Keratinocyte (primary cell): ENCODE measurements around the gene LYRM7. TPM values are rescaled to one million over a fixed set of nuclear protein-coding genes. Genes with fewer than 3 reads are reported as not detected.

ENCODE experiments used
- DNase-seq: peaks from one replicate; pipeline ENCODE4 v3.0.0-alpha.2; 2011; ENCODE audit warnings: low read depth, missing footprints, low spot score
- FAIRE-seq: peaks from 2 replicates; lab custom pipeline; 2011; peaks lifted over from hg19 to GRCh38; lab: Jason Lieb, UNC
- H2AFZ ChIP-seq: 2 replicates; pipeline ENCODE4 v1.6.0; 2012; ENCODE audit warnings: low read length, control low read depth, inconsistent platforms; ENCODE audit not compliant: control insufficient read depth
- H3K27ac ChIP-seq: 2 replicates; pipeline ENCODE4 v1.5.1; 2011; ENCODE audit warnings: low read length; ENCODE audit not compliant: control insufficient read depth, insufficient read depth
- H3K27me3 ChIP-seq: 3 replicates; pipeline ENCODE4 v1.6.0; 2011; ENCODE audit warnings: low read length; ENCODE audit not compliant: control insufficient read depth, insufficient read depth; ENCODE audit errors: extremely low read depth
- H3K36me3 ChIP-seq, 2 experiments: 2 replicates in 1 of 2; 3 replicates in 1 of 2; pipeline ENCODE4 v1.5.1; 2011; ENCODE audit warnings: low read length in 2 of 2, mild to moderate bottlenecking in 1 of 2; ENCODE audit not compliant: control insufficient read depth in 2 of 2, insufficient read depth in 2 of 2; ENCODE audit errors: extremely low read depth in 1 of 2
- H3K4me1 ChIP-seq: 3 replicates; pipeline ENCODE4 v1.5.1; 2011; ENCODE audit warnings: low read length; ENCODE audit not compliant: control insufficient read depth, insufficient read depth; ENCODE audit errors: extremely low read depth
- H3K4me2 ChIP-seq: 3 replicates; pipeline ENCODE4 v1.6.0; 2011; ENCODE audit warnings: low read depth, low read length; ENCODE audit not compliant: control insufficient read depth, insufficient read depth; ENCODE audit errors: extremely low read depth
- H3K4me3 ChIP-seq, 3 experiments: fragments of 200-600 bp in 1 of 3; sonication (generic) in 1 of 3; 2 replicates in 2 of 3; 3 replicates in 1 of 3; pipeline ENCODE4 v1.5.1; 2011 to 2016; ENCODE audit warnings: low read length in 3 of 3, mild to moderate bottlenecking in 3 of 3, control low read depth in 2 of 3, inconsistent platforms in 1 of 3, low read depth in 1 of 3, mixed read lengths in 1 of 3, mixed run types in 1 of 3, moderate library complexity in 1 of 3; ENCODE audit not compliant: control insufficient read depth in 2 of 3, insufficient read depth in 2 of 3; ENCODE audit errors: extremely low read depth in 1 of 3
- H3K79me2 ChIP-seq: 2 replicates; pipeline ENCODE4 v1.6.0; 2012; ENCODE audit warnings: low read length; ENCODE audit not compliant: control insufficient read depth, insufficient read depth
- H3K9ac ChIP-seq: 3 replicates; pipeline ENCODE4 v1.6.0; 2011; ENCODE audit warnings: low read length; ENCODE audit not compliant: control insufficient read depth, insufficient read depth; ENCODE audit errors: extremely low read depth
- H3K9me1 ChIP-seq: 3 replicates; pipeline ENCODE4 v1.6.0; 2011; ENCODE audit warnings: low read length; ENCODE audit not compliant: control insufficient read depth, insufficient read depth; ENCODE audit errors: extremely low read depth
- H3K9me3 ChIP-seq: 2 replicates; pipeline ENCODE4 v1.5.1; 2012; ENCODE audit warnings: low read depth, low read length; ENCODE audit not compliant: control insufficient read depth
- H4K20me1 ChIP-seq: 3 replicates; pipeline ENCODE4 v1.6.0; 2011; ENCODE audit warnings: low read length; ENCODE audit not compliant: control insufficient read depth, insufficient read depth; ENCODE audit errors: extremely low read depth
- EZH2 ChIP-seq: IDR thresholded peaks from one replicate; pipeline ENCODE4 v1.6.1; 2012; ENCODE audit warnings: inconsistent platforms, mild to moderate bottlenecking, low read length, moderate library complexity
- dilution Hi-C: fragments of 300-500 bp; cut with MboI; formaldehyde crosslinking; loops from one replicate; pipeline ENCODE4 v1.7.0; 2020; ENCODE audit warnings: low sequenced_read_pairs; ENCODE audit not compliant: extremely low pct_ligation_motif_present
- polyA plus RNA-seq, 5 experiments: library from polyadenylated mRNA; depleted of rRNA in 3 of 5; stranded (reverse) in 3 of 5; stranded (forward) in 1 of 5; unstranded in 1 of 5; fragments of >200 nt; gene quantifications; 1 replicate in 1 of 5; 2 replicates in 3 of 5; 3 replicates in 1 of 5; pipeline versions ENCODE4 v1.2.1 to v1.2.3, GENCODE V29; 2011 to 2012; ENCODE audit warnings: missing spikeins in 2 of 5, low read depth in 1 of 5, low replicate concordance in 1 of 5
- TF ChIP-seq, protein P1 (sequence below), 3 experiments: IDR thresholded peaks in 1 of 3; conservative IDR thresholded peaks in 1 of 3; optimal IDR thresholded peaks in 1 of 3; 2 replicates in 2 of 3; 3 replicates in 1 of 3; pipeline versions ENCODE3 to v1.5.1; 2011; ENCODE audit warnings: low read length in 3 of 3, mild to moderate bottlenecking in 3 of 3, moderate library complexity in 2 of 3, control low read depth in 1 of 3, inconsistent platforms in 1 of 3; ENCODE audit not compliant: insufficient read depth in 2 of 3; ENCODE audit errors: extremely low read depth in 1 of 3

The LYRM7 gene
- polyA plus RNA-seq, 1 donor (not counting 4 experiments of a cell fraction or from before 2014, with no cell fraction given): 5.5 TPM

DNA sequence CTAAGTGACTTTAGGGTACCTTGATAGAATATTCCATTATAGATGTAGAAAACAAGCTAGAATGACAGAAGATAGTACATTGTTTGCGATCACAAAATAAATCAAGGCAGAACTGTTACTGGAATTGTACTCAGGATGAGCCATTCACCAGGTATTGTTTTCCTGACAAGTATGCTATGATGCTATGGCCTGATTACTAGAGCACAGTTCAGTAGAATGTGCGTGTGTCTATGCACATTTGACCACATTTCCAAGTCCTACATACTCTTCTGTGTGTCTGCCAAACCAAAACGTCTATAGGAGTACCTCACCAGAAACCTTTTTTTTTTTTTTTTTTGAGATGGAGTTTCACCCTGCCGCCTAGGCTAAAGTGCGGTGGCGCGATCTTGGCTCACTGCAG is 49.8 kb downstream of the LYRM7 start:
- H3K4me1 ChIP-seq: peaks cover 14% of the 10 kb centered on the region
- no peaks in the 10 kb centered on the region for H3K9me3 ChIP-seq
- no peaks in the 10 kb centered on the region for H3K9me1 ChIP-seq
- H3K4me3 ChIP-seq: no peak overlapping the region
- no peaks in the 10 kb centered on the region for H3K36me3 ChIP-seq
- H4K20me1 ChIP-seq: no peaks in the 10 kb centered on the region
- H3K79me2 ChIP-seq: no peaks in the 10 kb centered on the region
- TF ChIP-seq, protein P1, sequence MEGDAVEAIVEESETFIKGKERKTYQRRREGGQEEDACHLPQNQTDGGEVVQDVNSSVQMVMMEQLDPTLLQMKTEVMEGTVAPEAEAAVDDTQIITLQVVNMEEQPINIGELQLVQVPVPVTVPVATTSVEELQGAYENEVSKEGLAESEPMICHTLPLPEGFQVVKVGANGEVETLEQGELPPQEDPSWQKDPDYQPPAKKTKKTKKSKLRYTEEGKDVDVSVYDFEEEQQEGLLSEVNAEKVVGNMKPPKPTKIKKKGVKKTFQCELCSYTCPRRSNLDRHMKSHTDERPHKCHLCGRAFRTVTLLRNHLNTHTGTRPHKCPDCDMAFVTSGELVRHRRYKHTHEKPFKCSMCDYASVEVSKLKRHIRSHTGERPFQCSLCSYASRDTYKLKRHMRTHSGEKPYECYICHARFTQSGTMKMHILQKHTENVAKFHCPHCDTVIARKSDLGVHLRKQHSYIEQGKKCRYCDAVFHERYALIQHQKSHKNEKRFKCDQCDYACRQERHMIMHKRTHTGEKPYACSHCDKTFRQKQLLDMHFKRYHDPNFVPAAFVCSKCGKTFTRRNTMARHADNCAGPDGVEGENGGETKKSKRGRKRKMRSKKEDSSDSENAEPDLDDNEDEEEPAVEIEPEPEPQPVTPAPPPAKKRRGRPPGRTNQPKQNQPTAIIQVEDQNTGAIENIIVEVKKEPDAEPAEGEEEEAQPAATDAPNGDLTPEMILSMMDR (optimal IDR thresholded peaks at IDR 0.05 in 1 of 3, IDR thresholded peaks at IDR 0.05 in 1 of 3, conservative IDR thresholded peaks at IDR 0.05 in 1 of 3; ENCODE audit: extremely low read depth in 1 of 3, insufficient read depth in 2 of 3, low read length in 3 of 3): no peak
- no peak for TF ChIP-seq EZH2
- no peak overlapping the region for H3K9ac ChIP-seq
- no peak overlapping the region for H2AFZ ChIP-seq
- dilution Hi-C loops: no loop called here
- H3K27ac ChIP-seq: no peak overlapping the region
- DNase-seq: no peak
- no peaks in the 10 kb centered on the region for H3K27me3 ChIP-seq
- no peak overlapping the region for H3K4me2 ChIP-seq
- FAIRE-seq: no peak

DNA sequence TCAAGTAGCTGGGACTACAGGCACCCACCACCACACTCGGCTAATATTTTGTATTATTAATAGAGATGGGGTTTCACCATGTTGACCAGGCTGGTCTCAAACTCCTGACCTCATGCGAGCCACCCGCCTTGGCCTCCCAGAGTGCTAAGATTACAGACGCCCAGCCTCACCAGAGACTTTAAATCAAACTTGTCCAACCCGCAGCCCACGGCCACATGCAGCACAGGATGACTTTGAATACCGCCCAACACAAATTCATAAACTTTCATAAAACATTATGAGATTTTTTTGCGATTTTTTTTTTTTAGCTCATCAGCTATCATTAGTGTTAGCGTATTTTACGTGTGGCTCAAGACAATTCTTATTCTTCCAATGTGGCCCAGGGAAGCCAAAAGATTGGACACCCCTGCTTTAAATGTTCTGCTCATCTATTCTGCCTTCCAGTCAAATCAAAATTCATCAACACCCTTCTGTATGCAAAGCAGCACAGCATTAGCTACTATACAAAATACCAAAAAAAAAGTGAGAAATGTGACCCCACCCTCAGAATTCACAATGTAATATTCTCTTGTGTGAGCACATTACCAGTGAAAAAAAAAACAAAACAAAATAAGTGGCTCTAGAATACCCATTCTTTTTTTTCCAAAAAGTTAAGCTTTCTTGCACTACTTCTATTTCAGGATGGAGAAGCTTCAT is 50.4 kb downstream of the LYRM7 start:
- no peak for DNase-seq
- H3K27me3 ChIP-seq: no peaks in the 10 kb centered on the region
- peaks cover 14% of the 10 kb centered on the region for H3K4me1 ChIP-seq
- no peaks in the 10 kb centered on the region for H3K36me3 ChIP-seq
- no peak overlapping the region for H3K27ac ChIP-seq
- no peak overlapping the region for H3K4me3 ChIP-seq
- no peak for FAIRE-seq
- no peaks in the 10 kb centered on the region for H3K9me3 ChIP-seq
- H3K79me2 ChIP-seq: no peaks in the 10 kb centered on the region
- H4K20me1 ChIP-seq: no peaks in the 10 kb centered on the region
- H3K4me2 ChIP-seq: no peak overlapping the region
- dilution Hi-C loops: no loop called here
- no peak overlapping the region for H2AFZ ChIP-seq
- TF ChIP-seq EZH2: no peak
- TF ChIP-seq, protein P1 (optimal IDR thresholded peaks at IDR 0.05 in 1 of 3, IDR thresholded peaks at IDR 0.05 in 1 of 3, conservative IDR thresholded peaks at IDR 0.05 in 1 of 3; ENCODE audit: extremely low read depth in 1 of 3, insufficient read depth in 2 of 3, low read length in 3 of 3): no peak
- no peak overlapping the region for H3K9ac ChIP-seq
- no peaks in the 10 kb centered on the region for H3K9me1 ChIP-seq
